NCI-H2196 treated with DMSO at 0.1 percent for 48 hours (cell line): ENCODE results near the gene EMX2.
"Not testable (repeated sequence)": the region's sequence is repeated elsewhere in the genome, so short reads cannot be mapped to it uniquely, and the experiment has no call there.

ENCODE experiments used
- DNase-seq: peaks from one replicate; lab custom pipeline; 2025; ENCODE audit not compliant: unreplicated experiment; lab: John Stamatoyannopoulos, UW

Gene EMX2

DNA sequence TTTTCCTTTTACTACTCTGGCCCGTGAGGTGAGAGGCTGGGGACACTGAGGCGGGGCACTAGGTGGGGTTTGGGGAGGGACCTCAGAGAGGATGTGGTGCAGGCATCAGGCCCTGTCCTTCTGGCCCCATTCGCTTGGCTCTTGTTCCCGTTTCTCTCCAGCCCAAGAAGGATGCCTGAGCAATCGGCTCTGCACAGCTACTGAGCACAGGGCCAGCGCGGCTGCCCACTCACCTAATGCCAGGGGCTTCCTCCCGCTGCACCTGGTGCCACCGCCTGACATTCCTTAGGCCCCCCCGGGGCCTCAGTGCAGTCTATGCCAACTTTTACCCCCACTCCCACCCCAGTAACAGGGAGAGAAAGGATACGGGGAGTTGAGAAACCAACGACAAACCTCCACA is 12.5 kb downstream of the EMX2 start:
- no peak for DNase-seq

DNA sequence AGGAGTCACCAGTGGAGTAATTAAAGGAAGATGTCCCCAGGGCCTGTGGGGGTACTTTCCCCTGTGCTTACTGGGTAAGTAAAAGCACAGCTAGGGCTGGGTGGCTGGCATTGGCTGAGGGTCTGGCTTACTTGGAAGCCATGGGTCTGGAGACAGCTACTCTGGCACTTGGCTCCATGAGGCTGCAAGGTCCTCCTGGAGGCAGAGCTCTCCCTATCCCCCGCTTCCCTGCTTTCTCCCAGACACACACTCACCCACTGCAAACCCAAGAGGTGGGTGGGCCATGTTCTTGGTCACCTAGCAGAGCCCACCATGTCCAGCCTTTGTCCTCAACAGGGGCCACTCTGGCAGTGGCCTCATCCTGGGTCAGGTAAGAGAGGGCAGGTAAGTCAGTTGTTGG is 13.3 kb downstream of the EMX2 start:
- no peak for DNase-seq

DNA sequence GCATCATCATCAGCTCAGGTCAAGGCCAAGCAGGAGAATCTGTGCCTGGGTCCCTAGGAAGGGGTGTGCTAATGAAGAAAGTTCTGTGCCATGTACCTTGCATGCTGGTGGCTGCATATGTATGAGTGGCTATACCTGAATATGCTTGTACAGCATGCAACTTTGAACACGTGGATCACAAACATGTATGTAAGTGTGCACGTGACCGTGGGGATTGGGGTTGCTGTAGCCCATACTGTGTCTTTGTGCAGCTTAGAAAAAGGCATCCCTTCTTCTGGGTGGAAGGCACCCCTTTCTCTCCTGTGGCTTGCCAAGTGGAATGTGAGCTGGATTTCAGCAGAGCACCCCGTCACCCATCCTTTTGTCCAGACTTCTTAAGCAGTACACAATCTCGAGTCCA is 13.8 kb downstream of the EMX2 start:
- no peak for DNase-seq

DNA sequence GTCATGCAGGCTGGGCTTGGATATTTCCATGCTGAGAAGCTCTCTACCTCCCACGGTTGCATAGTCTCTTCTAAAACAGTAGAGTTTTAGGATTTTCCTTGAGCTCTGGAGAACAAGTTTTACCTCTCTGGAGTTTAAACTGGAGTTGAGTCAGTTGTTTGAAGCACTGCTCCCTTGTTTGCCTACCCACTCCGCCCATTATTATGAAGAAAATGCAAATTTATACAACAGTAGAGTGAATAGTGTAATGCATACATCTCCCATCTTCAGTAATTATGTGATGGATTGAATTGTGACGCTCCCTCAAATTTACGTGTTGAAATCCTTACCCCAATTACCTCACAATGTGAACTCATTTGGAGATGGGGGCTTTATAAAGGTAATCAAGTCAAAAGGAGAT is 17.2 kb downstream of the EMX2 start:
- DNase-seq: no peak

DNA sequence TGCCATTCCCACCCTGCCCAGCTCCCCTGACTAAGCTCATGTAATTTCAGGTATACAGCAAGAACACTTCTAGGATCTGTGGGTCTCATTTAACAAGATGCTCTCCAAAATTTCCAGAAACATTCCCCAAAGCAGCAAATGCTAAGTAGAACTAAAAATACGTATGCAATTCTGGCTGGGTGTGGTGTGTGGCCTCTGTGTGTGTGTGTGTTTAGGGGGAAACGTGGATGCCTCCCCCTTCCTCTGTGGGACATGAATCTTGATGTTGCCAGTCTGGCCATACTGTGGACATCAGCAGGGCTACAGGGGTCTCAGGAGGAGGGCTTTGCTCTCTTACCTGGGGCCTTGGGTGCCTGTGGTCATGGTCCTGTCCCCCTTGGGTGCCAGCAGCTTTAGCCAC is 18.4 kb downstream of the EMX2 start:
- DNase-seq: no peak

DNA sequence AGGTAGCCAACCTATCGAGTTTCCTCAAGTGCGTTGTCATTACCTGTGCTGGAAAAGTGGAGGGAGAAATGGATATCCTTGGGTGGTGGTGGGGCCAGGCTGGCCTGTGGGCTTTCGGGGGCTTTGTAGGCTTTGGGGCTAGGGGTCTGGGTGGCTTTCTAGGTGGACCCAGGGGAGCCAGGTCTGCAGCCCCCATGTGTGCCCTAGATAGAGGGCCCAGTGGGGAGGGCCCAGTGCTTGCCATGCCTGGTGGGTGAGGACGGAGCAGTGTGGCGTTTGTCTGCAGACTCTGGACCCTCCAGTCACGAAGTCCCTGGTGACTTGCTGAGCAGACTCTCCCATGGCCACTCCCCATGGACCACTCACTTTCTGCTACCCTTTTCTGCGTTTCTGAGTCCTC is 19.7 kb downstream of the EMX2 start:
- no peak for DNase-seq

DNA sequence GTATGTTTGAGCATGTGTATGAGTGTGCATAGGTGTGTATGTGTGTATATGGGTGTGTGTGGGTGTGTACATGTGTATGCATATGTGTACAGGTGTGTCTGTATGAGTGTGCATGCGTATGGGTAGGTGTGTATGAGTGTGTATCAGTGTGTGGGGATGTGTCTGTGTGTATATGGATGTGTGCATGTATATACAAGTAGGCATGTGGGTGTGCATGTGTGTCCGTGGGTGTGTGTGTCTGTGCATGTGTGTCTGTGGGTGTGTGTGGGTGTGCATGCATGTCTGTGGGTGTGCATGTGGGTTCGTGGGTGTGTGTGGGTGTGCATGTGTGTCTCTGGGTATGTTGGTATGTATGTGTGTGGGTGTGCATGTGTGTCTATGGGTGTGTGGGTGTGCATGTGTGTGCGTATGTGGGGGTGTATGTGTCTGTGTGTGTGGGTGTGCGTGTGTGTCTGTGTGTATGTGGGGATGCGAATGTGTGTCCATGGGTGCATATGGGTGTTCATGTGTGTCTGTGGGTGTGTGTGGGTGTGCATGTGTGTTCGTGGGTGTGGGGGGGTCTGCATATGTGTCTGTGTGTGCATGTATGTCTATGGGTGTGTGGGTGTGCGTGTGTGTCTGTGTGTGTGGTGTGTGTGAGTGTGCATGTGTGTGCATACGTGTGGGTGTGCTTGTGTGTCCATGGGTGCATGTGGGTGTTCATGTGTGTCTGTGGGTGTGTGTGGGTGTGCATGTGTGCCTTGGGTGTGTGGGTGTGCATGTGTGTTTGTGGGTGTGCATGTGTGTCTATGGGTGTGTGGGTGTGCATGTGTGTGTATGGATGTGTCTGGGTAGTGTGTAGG is 20.6 kb downstream of the EMX2 start:
- no peak for DNase-seq

DNA sequence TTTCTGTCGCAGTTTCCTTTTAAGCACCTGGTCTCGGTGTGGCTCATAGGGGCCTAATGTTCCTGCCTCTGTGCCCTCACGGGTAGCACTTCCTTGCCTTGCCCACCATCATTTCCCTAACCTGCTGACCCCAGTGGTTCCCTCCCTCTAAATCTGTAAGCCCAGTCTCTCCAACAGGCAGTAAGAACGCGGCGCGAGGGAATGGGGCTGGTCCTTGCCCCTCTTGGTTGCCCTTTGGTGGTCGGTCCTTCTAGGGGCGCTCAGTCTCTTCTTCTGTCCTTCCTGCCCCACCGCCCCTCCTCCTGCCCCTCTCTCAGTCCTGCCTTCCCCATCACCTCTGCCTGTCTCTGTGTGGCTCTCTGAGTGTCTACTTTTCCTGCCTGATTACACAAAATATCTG is 21.2 kb downstream of the EMX2 start:
- no peak for DNase-seq

DNA sequence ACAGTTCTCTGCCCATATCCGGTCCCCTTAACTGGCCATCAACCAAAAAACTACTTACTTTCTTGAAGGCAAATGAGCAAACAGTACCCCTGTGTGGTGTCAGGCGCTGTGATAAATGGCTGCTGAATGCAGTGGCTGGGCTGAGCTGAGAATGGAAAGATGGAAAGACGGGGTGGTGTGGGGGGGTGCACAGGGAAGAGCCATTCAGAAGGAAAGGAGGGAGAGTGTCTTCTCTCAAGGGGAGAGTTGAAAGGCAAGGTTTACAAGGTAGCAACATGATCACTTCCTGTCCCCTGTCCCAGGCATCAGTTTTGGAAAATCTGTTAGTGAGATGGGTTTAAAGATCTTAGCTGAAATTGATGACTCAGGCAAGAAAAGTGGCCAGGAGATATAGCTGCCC is 22.5 kb downstream of the EMX2 start:
- no peak for DNase-seq

DNA sequence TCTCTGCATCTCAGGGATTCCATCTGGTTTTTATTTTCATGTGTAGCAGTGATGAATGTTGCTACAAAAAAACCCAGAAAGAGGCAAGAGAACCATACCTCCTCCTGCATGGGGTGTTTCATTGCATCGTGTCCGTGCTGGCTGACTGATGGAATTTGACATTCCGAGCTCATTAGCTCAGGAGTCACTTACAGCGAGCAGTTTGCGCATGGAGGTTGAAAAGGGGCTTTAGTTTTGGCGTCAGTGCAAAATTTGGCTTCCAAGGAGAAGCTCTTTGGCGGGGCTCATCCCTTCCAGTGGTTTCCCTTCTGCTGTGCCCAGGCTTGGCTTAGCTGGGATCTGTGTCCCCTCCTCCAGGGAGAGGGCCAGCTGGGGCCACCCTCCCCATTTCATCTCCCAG is 25.8 kb downstream of the EMX2 start:
- DNase-seq: no peak

DNA sequence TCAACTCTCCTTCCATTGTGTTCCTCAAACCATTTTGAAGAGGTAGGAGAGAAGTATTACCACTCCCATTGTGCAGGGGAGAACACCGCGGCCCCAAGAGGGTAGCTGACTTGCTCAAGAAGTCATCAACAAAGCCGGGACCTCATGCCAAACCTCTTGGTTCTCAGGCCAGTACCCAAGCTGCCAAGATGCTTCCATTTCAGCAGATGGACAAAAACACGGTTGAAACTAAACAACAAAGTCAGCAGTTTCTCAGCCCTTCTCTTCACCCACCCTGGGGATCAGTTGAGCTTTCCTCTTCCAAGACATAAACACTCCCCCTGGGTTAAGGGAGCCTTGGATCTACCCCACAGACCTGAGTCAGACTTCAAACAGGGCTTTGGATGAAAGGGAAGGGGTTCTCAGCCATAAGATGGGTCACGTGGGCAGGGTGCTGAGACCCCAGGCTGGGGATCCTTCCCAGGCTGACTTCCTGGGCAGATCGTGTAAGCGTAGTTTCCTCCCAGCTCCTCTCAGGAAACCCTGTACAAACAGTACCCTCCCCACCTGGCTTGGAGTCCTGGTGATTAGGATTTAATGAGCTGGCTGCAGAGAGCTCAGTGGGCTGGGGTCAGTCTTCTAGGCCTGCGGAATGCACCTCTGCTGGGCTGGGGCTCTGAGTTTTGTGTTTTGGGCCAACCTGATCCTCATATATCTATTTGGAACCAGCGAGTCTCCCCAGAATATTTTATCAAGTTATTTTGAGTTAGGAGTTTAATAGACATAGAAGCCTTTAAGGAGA is 27.3 kb downstream of the EMX2 start:
- DNase-seq: no peak

DNA sequence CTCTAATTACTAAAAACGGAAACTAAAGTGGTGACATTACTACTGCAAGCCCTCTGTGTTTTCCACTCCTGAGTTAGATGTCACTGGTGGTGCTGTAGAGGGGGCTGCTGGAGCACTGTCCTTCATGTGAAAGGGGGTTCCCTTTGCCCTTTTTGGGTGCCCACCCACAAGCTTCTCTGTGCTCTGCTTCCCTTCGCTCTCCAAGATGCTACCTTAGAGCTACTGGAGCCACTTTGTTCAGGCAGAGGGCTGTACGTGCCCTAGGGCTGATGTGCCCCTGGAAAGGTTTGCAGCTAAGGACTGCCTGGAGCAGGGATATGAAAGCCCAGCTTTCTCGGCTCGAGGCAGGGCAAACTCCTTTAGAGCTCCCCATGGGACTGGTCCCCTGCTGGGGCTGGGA is 28.3 kb downstream of the EMX2 start:
- no peak for DNase-seq

DNA sequence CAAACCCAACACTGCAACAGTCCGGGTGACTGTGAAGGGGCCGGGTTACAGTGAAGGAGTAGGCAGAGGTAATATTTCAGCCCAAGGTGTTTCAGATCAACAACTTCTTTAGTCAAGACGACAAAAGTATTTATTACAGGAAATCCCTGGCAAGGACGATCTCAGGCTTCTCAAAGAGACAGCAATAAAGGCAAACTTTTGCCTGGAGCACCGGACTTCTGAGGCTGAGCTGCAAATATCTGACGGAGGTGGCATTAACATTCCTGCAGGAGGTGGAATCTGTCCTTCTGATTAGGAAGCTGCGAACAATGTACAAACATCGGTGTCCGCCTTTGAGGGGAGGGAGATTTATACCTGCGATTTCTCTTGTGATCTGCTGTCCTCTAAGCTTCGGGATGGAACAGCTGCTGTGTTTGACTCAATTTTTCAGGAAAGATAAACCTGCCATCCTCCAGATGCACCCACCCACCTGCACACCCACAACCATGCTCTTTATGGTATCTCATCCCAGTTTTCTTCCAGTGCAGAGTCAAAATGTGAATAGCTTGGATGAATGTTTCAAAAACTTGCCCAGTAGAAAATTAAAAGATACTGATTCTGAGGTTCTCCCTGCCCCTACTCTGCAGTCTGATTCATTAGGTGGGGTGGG is 32.1 kb downstream of the EMX2 start:
- DNase-seq: no peak

DNA sequence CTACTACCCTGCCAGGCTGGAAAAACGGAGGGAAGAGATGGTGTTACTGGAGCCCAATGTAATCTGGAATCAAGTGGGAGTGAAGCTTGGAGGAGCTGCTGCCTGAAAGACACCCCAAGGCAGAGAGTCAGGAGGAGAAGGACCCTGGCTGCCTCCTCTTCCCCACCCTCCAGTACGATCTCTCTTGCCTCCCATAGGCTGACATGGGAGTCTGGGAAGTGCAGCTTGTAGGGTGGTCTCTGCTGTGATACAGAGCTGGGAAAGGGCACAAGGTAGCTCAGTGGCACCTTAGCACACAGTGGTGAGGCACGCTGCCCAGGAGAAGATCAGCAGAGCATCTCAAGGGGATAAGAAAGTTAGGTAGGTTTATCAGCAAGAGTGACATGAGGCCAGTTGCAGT is 35.9 kb downstream of the EMX2 start:
- DNase-seq: no peak

DNA sequence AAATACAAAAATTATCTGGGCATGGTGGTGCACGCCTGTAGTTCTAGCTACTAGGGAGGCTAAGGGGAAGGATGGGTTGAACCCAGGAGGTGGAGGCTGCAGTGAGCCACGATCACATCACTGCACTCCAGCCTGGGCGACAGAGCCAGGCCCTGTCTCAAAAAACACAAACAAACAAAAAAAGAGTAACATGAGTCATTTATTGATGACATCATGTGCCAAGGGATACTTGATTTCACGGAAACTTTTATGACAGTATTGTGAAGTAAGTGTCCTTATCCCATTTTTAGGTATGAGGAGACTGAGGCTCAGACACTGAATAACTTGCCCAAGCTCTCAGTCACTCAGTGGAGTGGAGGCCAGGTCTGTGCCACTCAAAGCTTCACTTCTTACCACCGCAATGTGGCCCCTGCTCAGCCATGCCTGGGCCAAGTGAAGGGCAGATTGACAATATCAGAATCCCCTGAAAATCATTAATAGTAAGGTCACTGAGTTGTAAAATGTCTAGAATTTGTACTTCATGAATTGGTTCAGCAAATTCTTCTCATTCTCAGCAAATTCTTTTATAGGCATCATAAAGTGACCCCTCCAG is 36.5 kb downstream of the EMX2 start:
- DNase-seq: no peak

DNA sequence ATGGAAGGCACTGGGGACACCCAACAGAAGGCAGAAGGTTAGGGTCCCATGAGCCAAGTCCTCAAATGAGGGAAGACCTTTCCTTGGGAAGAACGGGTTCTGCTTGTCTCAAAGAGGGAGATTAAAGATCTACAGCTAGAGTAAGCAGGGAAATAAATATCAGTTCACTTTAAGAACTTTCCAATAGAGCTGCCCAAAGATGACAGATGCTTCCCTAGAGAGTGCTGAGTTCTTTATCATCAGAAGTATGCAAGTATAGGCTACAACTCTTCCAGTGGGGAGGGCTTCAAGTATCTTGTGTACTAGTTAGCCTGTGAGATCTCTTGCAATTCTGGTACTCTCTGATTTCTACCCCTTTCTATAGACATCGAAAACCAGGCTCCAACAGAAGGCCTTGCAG is 39.4 kb downstream of the EMX2 start:
- DNase-seq: no peak

DNA sequence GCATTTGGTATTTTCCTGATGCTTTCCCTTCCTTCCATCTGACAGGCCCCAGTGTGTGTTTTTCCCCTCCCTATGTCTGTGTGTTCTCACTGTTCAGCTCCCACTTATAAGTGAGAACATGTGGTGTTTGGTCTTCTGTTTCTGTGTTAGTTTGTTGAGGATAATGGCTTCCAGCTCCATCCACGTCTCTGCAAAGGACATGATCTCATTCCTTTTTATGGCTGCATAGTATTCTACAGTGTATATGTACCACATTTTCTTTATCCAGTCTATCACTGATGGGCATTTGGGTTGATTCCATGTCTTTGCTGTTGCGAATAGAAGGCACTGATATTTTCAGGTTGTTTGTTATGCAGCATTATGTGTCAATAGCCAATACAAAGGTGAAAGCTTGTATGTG is 42.3 kb downstream of the EMX2 start:
- DNase-seq: not testable (repeated sequence)

DNA sequence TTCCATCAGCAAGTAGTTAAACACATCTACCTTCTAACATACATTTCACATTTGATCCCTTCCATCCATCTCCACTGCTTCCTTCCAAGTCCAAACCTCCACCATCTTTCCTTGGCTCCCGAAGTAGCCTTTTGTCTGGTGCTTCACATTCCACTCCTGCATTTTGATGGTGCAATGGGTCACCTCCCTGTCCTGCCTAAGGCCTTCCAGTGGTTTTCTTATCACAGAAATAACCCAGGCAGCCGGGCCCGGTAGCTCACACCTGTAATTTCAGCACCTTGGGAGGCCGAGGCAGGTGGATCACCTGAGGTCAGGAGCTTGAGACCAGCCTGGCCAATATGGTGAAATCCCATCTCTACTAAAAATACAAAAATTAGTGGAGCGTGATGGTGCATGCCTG is 44.5 kb downstream of the EMX2 start:
- DNase-seq: no peak

DNA sequence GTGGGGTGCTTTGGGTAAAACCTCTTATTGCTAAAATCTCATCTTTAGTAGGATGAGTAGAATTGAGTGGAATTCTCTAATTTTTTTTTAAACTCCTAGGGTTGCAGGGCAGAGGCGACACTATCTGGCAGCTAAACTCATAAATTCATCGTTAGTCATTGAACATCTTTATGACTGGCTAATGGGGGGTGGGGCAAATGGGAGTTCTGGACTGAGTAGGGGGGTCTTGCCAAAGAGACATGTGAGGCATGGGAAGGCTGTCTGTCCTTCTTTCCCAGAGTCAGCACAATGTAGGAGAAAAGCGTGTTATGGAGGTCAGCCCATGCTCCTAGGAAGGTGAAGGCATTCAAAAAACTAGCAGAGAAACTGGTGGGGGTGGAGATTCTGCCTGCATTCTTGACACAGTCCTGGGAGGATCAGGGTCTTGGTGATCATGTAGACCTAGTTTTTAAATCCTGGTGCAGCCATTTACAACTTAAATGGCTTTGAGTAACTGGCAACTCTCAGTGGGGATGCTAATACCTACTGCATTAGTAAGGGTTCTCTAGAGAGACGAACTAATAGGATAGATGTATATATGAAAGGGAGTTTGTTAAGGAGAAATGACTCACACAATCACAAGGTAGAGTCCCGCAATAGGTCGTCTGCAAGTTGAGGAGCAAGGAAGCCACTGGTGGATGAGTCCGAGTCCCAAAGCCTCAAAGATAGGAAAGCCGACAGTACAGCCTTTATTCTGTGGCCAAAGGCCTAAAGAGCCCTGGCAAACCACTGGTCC is 47.7 kb downstream of the EMX2 start:
- DNase-seq: no peak

DNA sequence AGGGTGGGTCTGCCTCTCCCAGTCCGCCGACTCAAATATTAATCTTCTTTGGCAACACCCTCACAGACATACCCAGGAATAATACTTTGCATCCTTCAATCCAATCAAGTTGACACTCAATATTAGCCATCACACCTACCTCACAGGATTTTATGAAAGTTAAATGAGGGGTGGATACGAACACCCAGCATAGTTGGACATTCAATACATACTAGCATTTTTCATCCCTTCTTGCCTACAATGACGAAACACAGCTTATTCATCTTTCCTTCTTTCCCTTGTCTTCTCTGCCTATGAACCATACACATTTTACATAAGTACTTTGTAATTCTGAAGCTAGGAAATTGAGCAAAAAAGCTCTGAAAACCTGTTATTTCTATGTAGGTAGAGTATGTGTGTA is 48.5 kb downstream of the EMX2 start:
- no peak for DNase-seq

DNA sequence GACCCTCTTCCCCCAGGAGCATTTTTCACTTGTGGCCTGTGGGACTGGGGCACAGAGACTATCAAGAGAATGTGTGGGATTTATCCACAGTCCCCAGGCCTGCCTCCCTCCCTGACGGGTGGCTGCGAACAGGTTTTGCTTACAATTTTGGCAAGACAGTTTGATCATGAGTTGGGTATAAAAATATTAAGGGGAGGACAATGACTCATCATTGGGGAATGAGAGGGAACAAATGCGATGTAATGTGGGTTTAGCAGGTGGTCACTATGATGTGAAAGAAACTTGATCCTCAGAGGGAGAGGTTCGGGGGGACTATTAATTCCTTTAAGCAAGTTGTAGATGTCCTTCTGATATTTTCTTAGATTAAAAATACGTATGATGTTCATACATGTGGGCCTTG is 52.2 kb downstream of the EMX2 start:
- no peak for DNase-seq
